H1 (cell line): Measurements from ENCODE around the gene GOLGA7B. TPM values are rescaled to one million over a fixed set of nuclear protein-coding genes. Genes with fewer than 3 reads are reported as not detected.

Source experiments
- CTCF ChIA-PET: fragments of 300-600 bp; sonication (Branson Sonifier 250); formaldehyde crosslinking; loops from one replicate; lab custom pipeline; 2021; ENCODE audit not compliant: partially characterized antibody; lab: Charles Lee
- POLR2A ChIA-PET: fragments of 300-600 bp; sonication (Branson Sonifier 250); formaldehyde crosslinking; loops from one replicate; lab custom pipeline; 2021; ENCODE audit warnings: inconsistent platforms; ENCODE audit not compliant: partially characterized antibody; lab: Charles Lee
- DNase-seq, 2 experiments: peaks; one replicate each; pipeline versions ENCODE4 v3.0.0 to v3.0.0-alpha.2; 2010 to 2022; ENCODE audit warnings: low spot score in 2 of 2, low read depth in 1 of 2, mixed read lengths in 1 of 2
- FAIRE-seq: peaks from 2 replicates; lab custom pipeline; 2011; peaks lifted over from hg19 to GRCh38; lab: Jason Lieb, UNC
- H2AFZ ChIP-seq: 2 replicates; pipeline ENCODE4 v1.8.1; 2012; ENCODE audit warnings: low read length, inconsistent platforms
- H2AK5ac ChIP-seq: 2 replicates; pipeline ENCODE4 v1.6.1; 2013; ENCODE audit warnings: low read depth, low read length
- H2BK120ac ChIP-seq: replicated peaks from 2 replicates; pipeline ENCODE3; 2013; ENCODE audit warnings: low read depth, low read length, inconsistent platforms
- H2BK12ac ChIP-seq: 2 replicates; pipeline ENCODE4 v1.6.1; 2013; ENCODE audit warnings: low read depth, low read length
- H2BK15ac ChIP-seq: 2 replicates; pipeline ENCODE4 v1.6.1; 2013; ENCODE audit warnings: low read length
- H2BK20ac ChIP-seq: 2 replicates; pipeline ENCODE4 v1.6.1; 2013; ENCODE audit warnings: low read length
- H2BK5ac ChIP-seq: 2 replicates; pipeline ENCODE4 v1.6.1; 2013; ENCODE audit warnings: low read depth, low read length
- H3K14ac ChIP-seq: 2 replicates; pipeline ENCODE4 v1.6.1; 2013; ENCODE audit warnings: inconsistent platforms; ENCODE audit not compliant: insufficient read length
- H3K18ac ChIP-seq: 2 replicates; pipeline ENCODE4 v1.6.1; 2013; ENCODE audit warnings: low read length; ENCODE audit errors: extremely low read depth
- H3K23ac ChIP-seq: 2 replicates; pipeline ENCODE4 v1.6.1; 2013; ENCODE audit warnings: inconsistent platforms; ENCODE audit not compliant: insufficient read length
- H3K23me2 ChIP-seq: 2 replicates; pipeline ENCODE4 v1.6.1; 2013; ENCODE audit warnings: low read depth, low read length
- H3K27ac ChIP-seq: 2 replicates; pipeline ENCODE4 v1.6.1; 2011; ENCODE audit warnings: low read depth, low read length, inconsistent platforms
- H3K27me3 ChIP-seq, 4 experiments: replicated peaks in 1 of 4; 1 replicate in 1 of 4; 2 replicates in 3 of 4; pipeline versions ENCODE4 v1.6.1 to v1.8.1; 2011 to 2013; ENCODE audit warnings: low read length in 3 of 4, mild to moderate bottlenecking in 3 of 4, inconsistent platforms in 2 of 4, mixed read lengths in 2 of 4, moderate library complexity in 1 of 4; ENCODE audit not compliant: control insufficient read depth in 3 of 4, insufficient read depth in 3 of 4; ENCODE audit errors: extremely low read depth in 1 of 4
- H3K36me3 ChIP-seq, 4 experiments: 2 replicates each; pipeline versions ENCODE4 v1.6.1 to v1.8.1; 2011 to 2013; ENCODE audit warnings: mild to moderate bottlenecking in 4 of 4, low read length in 3 of 4, moderate library complexity in 2 of 4, control low read depth in 1 of 4, inconsistent platforms in 1 of 4; ENCODE audit not compliant: insufficient read depth in 4 of 4, control insufficient read depth in 2 of 4
- H3K4ac ChIP-seq: replicated peaks from 2 replicates; pipeline ENCODE3; 2013; ENCODE audit warnings: low read length, low read depth, mixed read lengths, inconsistent platforms; ENCODE audit not compliant: insufficient read length
- H3K4me1 ChIP-seq, 4 experiments: replicated peaks in 1 of 4; 1 replicate in 1 of 4; 2 replicates in 3 of 4; pipeline versions ENCODE4 v1.6.1 to v1.8.1; 2011 to 2013; ENCODE audit warnings: low read length in 3 of 4, inconsistent platforms in 2 of 4, mixed read lengths in 1 of 4; ENCODE audit not compliant: insufficient read depth in 4 of 4, control insufficient read depth in 3 of 4
- H3K4me2 ChIP-seq, 2 experiments: 2 replicates each; pipeline versions ENCODE4 v1.6.1 to v1.8.1; 2011 to 2013; ENCODE audit warnings: low read depth in 2 of 2, low read length in 2 of 2, control low read depth in 1 of 2, inconsistent platforms in 1 of 2, mild to moderate bottlenecking in 1 of 2; ENCODE audit not compliant: insufficient read depth in 1 of 2
- H3K4me3 ChIP-seq, 4 experiments: fragments of 200-600, 300-600 bp in 1 of 4; sonication (generic), shearing (Covaris generic), sonication (Bioruptor Twin) in 1 of 4; 2 replicates each; pipeline versions ENCODE4 v1.5.1 to v1.8.1; 2011 to 2016; ENCODE audit warnings: low read length in 4 of 4, low read depth in 3 of 4, control low read depth in 2 of 4, inconsistent platforms in 2 of 4, mild to moderate bottlenecking in 2 of 4, mixed read lengths in 1 of 4, moderate library complexity in 1 of 4; ENCODE audit not compliant: insufficient read depth in 2 of 4; ENCODE audit errors: extremely low read depth in 1 of 4
- H3K56ac ChIP-seq: replicated peaks from 2 replicates; pipeline ENCODE3; 2013; ENCODE audit warnings: low read depth, mild to moderate bottlenecking, mixed read lengths, low read length, inconsistent platforms; ENCODE audit not compliant: insufficient read length
- H3K79me1 ChIP-seq: 2 replicates; pipeline ENCODE4 v1.6.1; 2013; ENCODE audit warnings: low read depth, low read length, control low read depth
- H3K79me2 ChIP-seq, 2 experiments: 2 replicates each; pipeline versions ENCODE4 v1.6.1 to v1.8.1; 2012 to 2013; ENCODE audit warnings: low read length in 2 of 2, mild to moderate bottlenecking in 2 of 2, inconsistent platforms in 1 of 2; ENCODE audit not compliant: insufficient read depth in 2 of 2, control insufficient read depth in 1 of 2
- H3K9ac ChIP-seq, 4 experiments: replicated peaks in 1 of 4; 1 replicate in 1 of 4; 2 replicates in 3 of 4; pipeline versions ENCODE4 v1.6.1 to v1.8.1; 2011 to 2013; ENCODE audit warnings: low read depth in 3 of 4, low read length in 3 of 4, control low read depth in 2 of 4, mild to moderate bottlenecking in 2 of 4, moderate library complexity in 2 of 4, inconsistent platforms in 1 of 4; ENCODE audit errors: extremely low read depth in 1 of 4
- H3K9me3 ChIP-seq, 2 experiments: 2 replicates each; pipeline versions ENCODE4 v1.6.1 to v1.8.1; 2012 to 2013; ENCODE audit warnings: mild to moderate bottlenecking in 2 of 2, moderate library complexity in 2 of 2, control low read depth in 1 of 2, inconsistent platforms in 1 of 2, low read depth in 1 of 2, low read length in 1 of 2, mixed read lengths in 1 of 2; ENCODE audit not compliant: insufficient read depth in 2 of 2
- H4K20me1 ChIP-seq, 2 experiments: replicated peaks in 1 of 2; 2 replicates each; pipeline versions ENCODE3 to v1.8.1; 2011 to 2013; ENCODE audit warnings: inconsistent platforms in 2 of 2, low read length in 2 of 2, mild to moderate bottlenecking in 1 of 2; ENCODE audit not compliant: insufficient read depth in 2 of 2, control insufficient read depth in 1 of 2
- H4K5ac ChIP-seq: 2 replicates; pipeline ENCODE4 v1.6.1; 2013; ENCODE audit warnings: low read length, low read depth, mixed read lengths, inconsistent platforms; ENCODE audit not compliant: insufficient read length
- H4K8ac ChIP-seq: 2 replicates; pipeline ENCODE4 v1.8.0; 2013; ENCODE audit warnings: mild to moderate bottlenecking, moderate library complexity, low read length, inconsistent platforms; ENCODE audit not compliant: insufficient read depth; ENCODE audit errors: extremely low read depth
- H4K91ac ChIP-seq: replicated peaks from 2 replicates; pipeline ENCODE3; 2013; ENCODE audit warnings: low read length, mixed read lengths, inconsistent platforms; ENCODE audit not compliant: insufficient read length
- CREB1 ChIP-seq: IDR thresholded peaks from 2 replicates; pipeline ENCODE4 v1.6.1; 2012; ENCODE audit warnings: inconsistent platforms
- HDAC2 ChIP-seq, 2 experiments: fragments of 300-600 bp in 1 of 2; sonication (generic) in 1 of 2; IDR thresholded peaks; 2 replicates each; pipeline ENCODE4 v1.6.1; 2011 to 2012; ENCODE audit warnings: low read depth in 2 of 2, low read length in 2 of 2, mild to moderate bottlenecking in 2 of 2, moderate library complexity in 2 of 2, borderline replicate concordance in 1 of 2, inconsistent platforms in 1 of 2
- JUN ChIP-seq: IDR thresholded peaks from 2 replicates; pipeline ENCODE4 v1.6.1; 2011; ENCODE audit warnings: low read depth, mild to moderate bottlenecking, improper control_type of control experiment, low read length
- KDM4A ChIP-seq: IDR thresholded peaks from one replicate; pipeline ENCODE4 v1.7.1; 2012; ENCODE audit warnings: low read depth, mild to moderate bottlenecking, moderate library complexity, low read length, inconsistent platforms; ENCODE audit not compliant: severe bottlenecking
- SP4 ChIP-seq: IDR thresholded peaks from 2 replicates; pipeline ENCODE4 v1.6.1; 2012; ENCODE audit warnings: low read length, inconsistent platforms
- TAF1 ChIP-seq: IDR thresholded peaks from 2 replicates; pipeline ENCODE4 v1.6.1; 2011; ENCODE audit warnings: mild to moderate bottlenecking, low read depth, low read length
- TBP ChIP-seq: IDR thresholded peaks from 2 replicates; pipeline ENCODE4 v1.6.1; 2011; ENCODE audit warnings: low read depth, low read length, improper control_type of control experiment
- whole genome bisulfite sequencing, 2 experiments: shearing (Covaris generic) in 1 of 2; methylation state at CpG; one replicate each; pipeline versions ENCODE4 v1.1.6 to v1.1.7; 2013 to 2015; ENCODE audit warnings: low lambda C conversion rate in 2 of 2, mixed read lengths in 2 of 2, inconsistent platforms in 1 of 2, low coverage in 1 of 2, missing lambda C conversion rate in 1 of 2; ENCODE audit not compliant: insufficient replicate concordance in 2 of 2, insufficient coverage in 1 of 2, insufficient read length in 1 of 2; ENCODE audit errors: extremely low coverage in 1 of 2, missing lambda C conversion rate in 1 of 2; 5-methylcytosine and 5-hydroxymethylcytosine counted together
- polyA plus RNA-seq, 7 experiments: library from polyadenylated mRNA; depleted of rRNA in 3 of 7; stranded (reverse) in 5 of 7; unstranded in 2 of 7; fragments of >200 nt in 5 of 7; fragments of 200-250 nt in 2 of 7; gene quantifications; 1 replicate in 5 of 7; 2 replicates in 1 of 7; 4 replicates in 1 of 7; pipeline versions ENCODE4 v1.2.1 to v1.2.3, GENCODE V29; 2011 to 2013; ENCODE audit warnings: missing spikeins in 2 of 7, mixed read lengths in 2 of 7
- total RNA-seq: library from RNA; stranded (reverse); fragmentation: NEBNext Ultra II Directional; extraction: Animal tissue kit (Norgen Biotek cat#: 25700); gene quantifications from 2 replicates; pipeline ENCODE4 v1.2.1, GENCODE V29; 2021

GOLGA7B gene
- total and polyA plus RNA-seq, 2 of the 8 experiments (the other 6 are each of a cell fraction or from before 2014, with no cell fraction given), result 0.04 to 0.14 TPM

- no peaks in the 10 kb centered on the region for H3K36me3 ChIP-seq
- no peak overlapping the region for H2BK120ac ChIP-seq
- no peak overlapping the region for H3K9ac ChIP-seq
- no peaks in the 10 kb centered on the region for H3K23me2 ChIP-seq
- H3K4ac ChIP-seq, result no peak overlapping the region
- DNase-seq (no peak), FAIRE-seq (no peak)
- H3K27me3 ChIP-seq, result peaks cover 0 to 3% (median 0%) of the 10 kb centered on the region in 4 experiments; a peak in 4 of 7 replicates
- H4K8ac ChIP-seq, result no peak overlapping the region; the same call in 1 of the 2 replicates
- no peak overlapping the region for H3K56ac ChIP-seq
- no peak overlapping the region for H3K4me3 ChIP-seq
- no peak overlapping the region for H2BK12ac ChIP-seq
- no peak overlapping the region for H2BK20ac ChIP-seq
- ChIA-PET POLR2A (interaction anchor here (0.6 to 1.2 kb wide), 2 partner anchors 13 to 131 kb away, joined by 3 read pairs; no protein-coding TSS in a partner anchor), CTCF (interaction anchor here (0.6 to 9.6 kb wide), 10 partner anchors 9 to 191 kb away, joined by 3 to 87 read pairs (median 4); no protein-coding TSS in a partner anchor)
- H4K91ac ChIP-seq, result no peak overlapping the region
- H2AFZ ChIP-seq, result no peak overlapping the region
- H4K5ac ChIP-seq, result no peak overlapping the region
- no peak overlapping the region for H3K27ac ChIP-seq
- H3K18ac ChIP-seq, result no peak overlapping the region
- H3K79me2 ChIP-seq, result no peaks in the 10 kb centered on the region
- H2BK15ac ChIP-seq, result no peak overlapping the region
- no peaks in the 10 kb centered on the region for H3K79me1 ChIP-seq
- peaks cover 0 to 6% (median 1%) of the 10 kb centered on the region in 4 experiments; a peak in 2 of 7 replicates for H3K4me1 ChIP-seq
- H3K4me2 ChIP-seq, result no peak overlapping the region
- H4K20me1 ChIP-seq, result no peaks in the 10 kb centered on the region
- no peak overlapping the region for H2BK5ac ChIP-seq
- no peak overlapping the region for H2AK5ac ChIP-seq
- H3K14ac ChIP-seq, result no peak overlapping the region
- no peak overlapping the region for H3K23ac ChIP-seq
- H3K9me3 ChIP-seq, result no peaks in the 10 kb centered on the region
- whole genome bisulfite sequencing, 2 experiments, result 68% methylated on average over 4 of the region's 4 CpGs; no CpG with 5 or more reads in 1 of the 2 experiments
- TF ChIP-seq HDAC2 (IDR thresholded peaks at IDR 0.05; ENCODE audit: borderline replicate concordance in 1 of 2, low read depth in 2 of 2, low read length in 2 of 2), result no peak
- no peak for TF ChIP-seq SP4
- no peak for TF ChIP-seq KDM4A
- TF ChIP-seq TBP, result no peak
- TF ChIP-seq JUN, result no peak
- TF ChIP-seq TAF1, result no peak
- TF ChIP-seq CREB1, result no peak
Observed at GRCh38 chr10:97910661-97911060, 61.0 kb downstream of the GOLGA7B start.
